Cerebellar nuclear complex (tissue), 1 donor: Measurements from ENCODE around the gene MYOM1.
"Not testable (repeated sequence)": the region's sequence is repeated elsewhere in the genome, so short reads cannot be mapped to it uniquely, and the experiment has no call there.

ENCODE experiments used
- DNase-seq, 2 experiments: peaks; one replicate each; lab custom pipeline; 2025; lab: John Stamatoyannopoulos, UW

The MYOM1 gene

DNA sequence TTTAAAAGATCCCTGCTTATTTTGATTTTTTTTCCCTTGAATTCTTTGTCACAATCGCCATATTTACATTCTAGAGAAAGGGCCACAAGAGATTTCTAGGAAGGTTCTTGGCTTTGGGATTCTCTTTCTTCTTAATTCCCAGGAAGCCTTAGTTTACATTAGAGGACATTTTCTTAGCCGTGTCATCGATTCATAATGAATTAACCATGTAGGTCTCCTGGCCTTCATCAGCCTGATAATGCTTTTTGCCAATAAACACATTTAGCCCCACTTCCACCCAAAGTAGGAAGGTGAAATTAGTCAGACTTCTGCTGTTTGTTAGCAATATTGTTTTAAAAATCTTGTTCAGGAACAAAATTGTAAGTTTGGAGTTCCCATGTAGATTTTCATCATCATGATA is 135.6 kb downstream of the MYOM1 start:
- no peak for DNase-seq

DNA sequence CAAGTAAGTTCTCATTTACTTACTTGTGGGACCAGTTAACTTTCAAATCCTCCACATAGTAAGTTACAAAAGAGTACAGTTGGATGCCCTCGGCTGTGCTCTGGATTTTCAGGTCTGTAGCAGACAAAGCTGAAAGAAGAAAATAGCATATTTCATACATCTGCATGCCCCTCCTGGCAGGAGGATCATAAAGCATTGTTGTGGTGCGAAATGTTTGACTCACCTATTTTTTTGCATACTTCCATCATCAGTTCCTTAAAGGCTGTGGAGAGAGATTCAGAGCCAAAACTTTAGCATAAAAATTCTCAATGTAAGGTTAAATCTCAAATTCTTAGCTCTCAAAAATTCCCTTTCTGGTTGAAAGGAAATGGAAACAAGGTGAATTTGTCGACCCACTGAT is 136.0 kb downstream of the MYOM1 start:
- DNase-seq, result no peak

GRCh38 chr18:3081584-3081991 is 138.2 kb downstream of the MYOM1 start:
- DNase-seq, result no peak

GRCh38 chr18:3079653-3080052 is 140.1 kb downstream of the MYOM1 start:
- DNase-seq, result no peak

DNA sequence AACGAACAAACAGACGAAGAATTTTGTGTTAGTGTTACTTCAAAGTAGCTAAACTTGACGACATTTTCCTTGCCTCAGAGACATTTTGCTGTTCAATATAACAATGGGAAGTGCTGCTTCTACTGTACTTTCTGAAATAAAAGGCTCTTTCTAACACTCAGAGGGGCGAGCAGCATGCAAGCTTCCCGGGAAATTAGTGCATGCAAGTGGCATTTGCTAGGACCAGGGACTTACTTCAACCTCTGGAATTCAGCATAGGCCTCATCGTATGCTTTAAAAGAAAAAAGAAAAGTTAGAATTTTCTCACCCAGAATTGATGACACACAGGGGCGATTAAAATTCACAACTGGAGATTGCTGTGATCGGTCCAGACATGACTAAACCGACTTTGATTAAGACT is 144.3 kb downstream of the MYOM1 start:
- no peak for DNase-seq

DNA sequence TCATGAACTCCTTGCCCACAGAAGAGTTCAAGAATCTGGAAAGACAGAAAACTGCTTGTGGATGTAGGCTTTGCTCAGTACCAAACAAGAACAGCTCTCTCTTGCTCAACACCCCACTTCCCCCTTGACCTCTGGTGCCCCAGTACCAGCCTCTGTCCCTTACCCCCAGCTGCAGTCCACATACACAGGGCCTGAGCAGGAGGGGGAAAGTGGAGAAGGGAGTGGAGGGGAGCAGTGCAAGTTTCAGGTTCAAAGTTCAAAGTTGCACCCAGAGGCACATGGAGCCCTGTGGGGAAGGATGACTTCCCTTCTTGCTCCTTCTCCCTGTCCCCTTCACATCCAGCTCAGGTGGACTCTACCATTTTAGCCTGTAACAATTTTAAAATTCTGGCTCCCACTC is 145.7 kb downstream of the MYOM1 start:
- DNase-seq, result no peak

- DNase-seq, result not testable (repeated sequence)
Observed at GRCh38 chr18:3073353-3073752, 146.4 kb downstream of the MYOM1 start.

DNA sequence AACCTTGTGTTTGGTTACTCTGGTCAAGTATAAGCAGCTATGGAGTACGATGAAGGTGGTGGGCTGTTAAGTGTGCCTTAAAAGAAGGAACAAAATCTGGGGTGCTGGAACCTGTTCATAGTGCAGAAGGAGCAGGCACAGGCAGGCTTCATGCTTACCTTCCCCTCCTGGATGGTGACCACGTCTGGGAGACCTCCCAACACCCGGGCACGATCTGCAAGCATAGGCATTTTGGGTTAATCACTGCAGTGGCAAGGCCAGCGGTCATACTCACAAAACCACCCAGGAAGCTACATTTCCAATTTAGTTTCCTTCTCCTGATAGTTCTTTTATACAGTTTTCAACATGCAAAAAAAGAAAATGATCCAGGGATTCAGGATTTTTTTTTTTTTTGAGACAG is 148.1 kb downstream of the MYOM1 start:
- DNase-seq, result no peak

- no peak for DNase-seq
Observed at GRCh38 chr18:3069671-3070433, 149.9 kb downstream of the MYOM1 start.

- no peak for DNase-seq
Observed at GRCh38 chr18:3067722-3068121, 152.0 kb downstream of the MYOM1 start.

DNA sequence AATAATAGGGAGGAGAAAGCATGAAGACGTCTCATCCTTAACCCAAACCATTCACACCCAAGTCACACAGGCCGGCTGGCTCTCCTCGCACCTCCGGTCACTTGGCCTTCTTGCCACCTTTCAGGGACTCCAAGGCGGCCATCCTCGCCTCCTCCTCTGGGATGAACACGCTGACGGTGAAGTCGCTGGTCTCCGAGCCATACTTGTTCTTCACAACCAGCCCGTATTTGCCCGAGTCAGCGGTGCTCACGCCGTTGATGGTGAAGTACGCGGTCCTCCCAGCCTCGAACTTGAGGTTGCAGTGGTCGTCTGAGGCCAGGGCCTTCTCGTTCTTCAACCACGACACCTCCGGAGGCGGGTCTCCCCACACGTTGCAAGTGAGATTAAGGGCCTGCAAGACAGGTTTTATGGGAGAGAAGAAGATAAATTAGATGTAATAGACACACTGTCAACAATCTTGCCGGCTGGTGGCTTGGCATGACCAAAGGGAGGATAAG is 152.6 kb downstream of the MYOM1 start:
- no peak for DNase-seq

DNA sequence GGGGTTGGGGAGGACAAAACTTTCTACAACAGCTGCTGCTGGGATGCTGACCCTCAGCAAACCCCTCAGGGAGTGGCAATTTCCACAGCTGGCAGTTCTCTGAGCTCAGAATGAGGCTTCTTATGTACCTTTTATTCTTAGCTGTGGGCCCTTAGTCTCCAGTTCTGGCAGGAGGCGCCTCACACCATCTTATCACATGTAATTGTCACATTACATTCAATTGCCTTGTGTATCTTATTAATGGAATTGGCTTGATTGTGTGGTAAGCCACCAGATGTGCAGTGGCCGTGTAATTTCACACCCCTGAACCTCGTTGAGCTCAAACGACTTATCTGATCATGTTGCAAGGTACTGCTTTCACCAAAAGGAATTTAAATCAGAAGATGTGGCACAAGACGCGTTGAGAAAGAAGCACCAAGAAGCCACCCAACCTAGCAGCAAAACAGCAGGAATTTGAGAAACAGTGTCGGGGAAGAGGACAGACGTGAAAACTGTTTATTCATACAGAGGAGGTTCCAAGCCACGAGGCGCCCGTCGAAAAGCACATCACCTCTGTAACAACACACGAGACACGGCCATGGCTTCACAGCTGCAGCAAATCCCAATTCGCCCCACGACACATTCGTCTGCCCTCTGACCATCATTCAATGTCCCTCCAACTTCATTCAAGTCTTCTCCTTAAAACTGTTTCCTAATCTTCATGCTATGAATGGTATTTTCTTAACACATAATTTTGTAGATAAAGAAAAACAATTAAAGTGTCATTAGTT is 153.2 kb downstream of the MYOM1 start:
- no peak for DNase-seq

GRCh38 chr18:3063766-3064165 is 156.0 kb downstream of the MYOM1 start:
- DNase-seq, result not testable (repeated sequence)

GRCh38 chr18:3062798-3063680 is 156.7 kb downstream of the MYOM1 start:
- DNase-seq, result no peak

DNA sequence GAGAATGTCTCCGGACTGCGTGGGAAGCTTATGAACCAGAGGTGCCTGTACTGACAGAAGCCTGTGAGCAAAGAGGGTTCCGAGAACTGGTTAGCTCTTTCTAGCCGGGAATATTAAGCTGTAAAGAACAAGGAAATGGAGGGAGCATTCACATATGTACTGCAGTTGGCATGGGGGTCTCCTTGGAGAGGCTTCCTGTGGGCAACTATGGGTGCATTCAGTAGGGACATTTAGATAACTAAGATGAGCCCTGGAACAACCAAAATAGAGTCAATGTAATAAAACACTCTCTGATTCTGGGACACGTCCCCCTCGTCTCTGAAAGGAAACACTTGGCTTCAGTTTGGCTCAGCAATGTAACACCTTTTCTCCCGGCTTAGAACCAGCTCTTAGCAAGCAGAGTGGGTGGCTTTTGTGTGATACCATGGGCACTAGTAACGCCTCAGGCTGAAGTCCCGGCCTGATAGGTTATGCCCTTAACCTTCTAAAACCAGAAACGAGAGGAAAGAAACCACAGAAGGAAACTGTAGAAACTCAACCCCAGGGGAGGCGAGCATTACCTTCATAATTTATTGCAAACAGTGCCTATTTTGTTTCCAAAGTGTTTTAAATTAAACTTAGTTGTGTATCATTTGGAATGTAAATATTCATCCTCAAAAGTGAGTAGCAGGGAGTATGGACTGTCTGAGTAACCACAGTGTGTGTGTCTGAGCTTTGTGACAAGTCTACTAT is 158.0 kb downstream of the MYOM1 start:
- no peak for DNase-seq

GRCh38 chr18:3060667-3061580 is 158.8 kb downstream of the MYOM1 start:
- DNase-seq, result no peak

GRCh38 chr18:3059272-3059671 is 160.5 kb downstream of the MYOM1 start:
- no peak for DNase-seq

DNA sequence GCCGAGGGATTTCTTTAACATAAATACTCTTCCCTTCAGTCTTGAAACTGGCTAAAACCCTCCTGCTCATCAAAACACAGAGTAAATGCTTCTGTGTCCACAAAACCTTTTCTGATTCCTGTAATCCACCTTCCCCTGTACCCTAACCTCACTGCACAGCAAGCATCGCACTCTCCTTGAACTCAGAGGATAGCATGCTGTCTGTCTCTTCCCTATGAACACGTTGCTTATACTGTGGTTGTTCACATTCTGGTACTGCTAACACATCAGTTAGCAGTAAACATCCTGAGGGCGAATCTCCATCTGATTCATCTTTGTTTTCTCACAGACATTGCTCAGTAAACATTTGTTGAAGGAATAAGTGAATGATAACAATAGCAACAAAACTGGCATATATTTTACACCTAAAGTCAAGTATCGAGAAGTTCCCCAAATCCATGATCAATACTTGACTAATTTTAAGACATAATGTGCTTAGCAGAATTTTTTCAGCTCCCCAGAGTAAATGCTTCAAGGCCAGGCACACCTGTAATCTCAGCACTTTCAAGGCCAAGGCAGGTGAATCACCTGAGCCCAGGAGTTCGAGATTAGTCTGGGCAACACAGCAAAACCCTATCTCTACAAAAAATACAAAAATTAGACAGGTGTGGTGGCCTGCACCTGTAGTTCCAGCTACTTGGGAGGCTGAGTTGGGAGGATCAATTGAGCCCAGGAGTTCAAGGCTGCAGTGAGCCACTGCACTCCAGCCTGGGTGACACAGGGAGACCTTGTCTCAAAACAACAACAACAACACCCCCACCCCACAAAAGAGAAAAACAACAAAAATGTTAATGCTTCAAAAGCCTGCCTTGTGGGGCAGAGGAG is 161.2 kb downstream of the MYOM1 start:
- DNase-seq, result no peak

- DNase-seq, result no peak
Observed at GRCh38 chr18:3057526-3057925, 162.2 kb downstream of the MYOM1 start.

GRCh38 chr18:3056311-3056710 is 163.5 kb downstream of the MYOM1 start:
- DNase-seq, result no peak
